Adrenal gland (tissue), 5 donors: ENCODE measurements around the gene AHRR.

Source experiments
- CTCF ChIP-seq, 6 experiments: fragments of 450-650 bp in 4 of 6; fragments of 200-600 bp in 2 of 6; sonication (generic) in 1 of 6; IDR thresholded peaks; 1 replicate in 5 of 6; 2 replicates in 1 of 6; pipeline versions ENCODE4 v1.5.1 to v1.8.0; 2016 to 2021; ENCODE audit warnings: antibody characterized with exemption in 6 of 6, mild to moderate bottlenecking in 2 of 6, moderate library complexity in 1 of 6
- POLR2A ChIP-seq, 2 donors: fragments of 450-650 bp; IDR thresholded peaks; one replicate each; pipeline ENCODE4 v1.6.1; 2017; ENCODE audit warnings: antibody characterized with exemption in 2 of 2, mild to moderate bottlenecking in 2 of 2, moderate library complexity in 1 of 2
- donor health status: DM: no; HTN: no; CAD: no.

- TF ChIP-seq CTCF (IDR thresholded peaks at IDR 0.05), result no peak
- TF ChIP-seq POLR2A (IDR thresholded peaks at IDR 0.05), result no peak
Observed at GRCh38 chr5:459562-460272, 138.2 kb downstream of the AHRR start.
